Measurements from ENCODE around the gene EPSTI1. TPM values are rescaled to one million over a fixed set of nuclear protein-coding genes. Genes with fewer than 3 reads are reported as not detected.
"Not testable (repeated sequence)": the region's sequence is repeated elsewhere in the genome, so short reads cannot be mapped to it uniquely, and the experiment has no call there.

EPSTI1 gene
- total RNA-seq, 6 experiments from 2014 or later: 2.5 to 9.9 (median 5.2) TPM

DNA sequence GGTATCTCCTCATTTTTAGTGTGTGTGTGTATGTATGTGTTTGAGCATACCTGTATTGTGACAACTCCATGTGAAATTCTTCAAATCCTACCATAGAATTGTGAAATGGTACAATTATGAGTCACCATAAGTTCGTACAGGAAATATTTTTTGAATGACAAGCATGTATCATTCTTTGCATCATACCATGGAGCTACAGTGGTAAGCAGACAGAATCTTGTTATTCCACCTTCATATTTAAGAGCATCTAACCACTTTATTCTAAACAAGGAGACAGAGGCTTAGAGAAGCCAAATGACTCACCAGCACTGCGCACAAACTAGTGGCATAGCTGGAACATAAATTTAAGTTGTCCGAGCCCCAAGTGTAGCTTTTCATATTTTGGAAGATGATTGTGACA lies 4.5 kb upstream of the EPSTI1 start:
- Histone ChIP-seq H3K4me1 (no peaks in the 10 kb centered on the region), H3K27me3 (no peaks in the 10 kb centered on the region), H3K27ac (no peak overlapping the region), H3K9me3 (no peaks in the 10 kb centered on the region), H3K4me3 (no peak overlapping the region), H3K36me3 (no peaks in the 10 kb centered on the region)
- TF ChIP-seq, protein P1, sequence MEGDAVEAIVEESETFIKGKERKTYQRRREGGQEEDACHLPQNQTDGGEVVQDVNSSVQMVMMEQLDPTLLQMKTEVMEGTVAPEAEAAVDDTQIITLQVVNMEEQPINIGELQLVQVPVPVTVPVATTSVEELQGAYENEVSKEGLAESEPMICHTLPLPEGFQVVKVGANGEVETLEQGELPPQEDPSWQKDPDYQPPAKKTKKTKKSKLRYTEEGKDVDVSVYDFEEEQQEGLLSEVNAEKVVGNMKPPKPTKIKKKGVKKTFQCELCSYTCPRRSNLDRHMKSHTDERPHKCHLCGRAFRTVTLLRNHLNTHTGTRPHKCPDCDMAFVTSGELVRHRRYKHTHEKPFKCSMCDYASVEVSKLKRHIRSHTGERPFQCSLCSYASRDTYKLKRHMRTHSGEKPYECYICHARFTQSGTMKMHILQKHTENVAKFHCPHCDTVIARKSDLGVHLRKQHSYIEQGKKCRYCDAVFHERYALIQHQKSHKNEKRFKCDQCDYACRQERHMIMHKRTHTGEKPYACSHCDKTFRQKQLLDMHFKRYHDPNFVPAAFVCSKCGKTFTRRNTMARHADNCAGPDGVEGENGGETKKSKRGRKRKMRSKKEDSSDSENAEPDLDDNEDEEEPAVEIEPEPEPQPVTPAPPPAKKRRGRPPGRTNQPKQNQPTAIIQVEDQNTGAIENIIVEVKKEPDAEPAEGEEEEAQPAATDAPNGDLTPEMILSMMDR (IDR thresholded peaks at IDR 0.05): no peak
- no peak for TF ChIP-seq POLR2A (IDR thresholded peaks at IDR 0.05)
- intact Hi-C loops (cut with DNase I): no loop called here
- ATAC-seq (no peak), DNase-seq (no peak)
- 67% methylated on average over 3 of the region's 3 CpGs for WGBS (ENCODE audit: insufficient coverage, low coverage, low lambda C conversion rate, missing lambda C conversion rate)

DNA sequence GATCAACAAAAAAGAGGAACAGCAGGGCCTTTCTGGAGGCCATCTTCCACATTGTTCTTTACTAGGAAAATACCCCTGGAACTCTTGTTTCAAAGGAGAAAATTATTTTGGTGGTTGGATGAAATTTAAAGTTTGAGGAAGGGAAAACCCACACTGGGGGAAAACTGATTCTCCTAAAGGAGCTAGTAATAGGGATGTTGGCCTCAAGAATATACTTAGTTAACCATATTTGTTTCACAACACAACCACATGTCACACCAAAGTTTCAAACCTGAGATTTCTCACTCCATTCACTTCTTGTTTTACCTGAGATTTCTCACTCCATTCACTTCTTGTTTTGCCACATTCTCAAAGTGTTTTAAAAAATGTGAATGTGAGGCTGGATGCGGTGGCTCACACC lies 2.8 kb upstream of the EPSTI1 start:
- 100% methylated on average over 1 of the region's 1 CpG for WGBS (ENCODE audit: insufficient coverage, low coverage, low lambda C conversion rate, missing lambda C conversion rate)
- H3K27ac ChIP-seq: no peak overlapping the region
- intact Hi-C loops (cut with DNase I): no loop called here
- peaks cover 0 to 4% (median 0%) of the 10 kb centered on the region in 4 donors for H3K4me1 ChIP-seq
- ATAC-seq (no peak), DNase-seq (no peak)
- TF ChIP-seq, protein P1 (IDR thresholded peaks at IDR 0.05): no peak
- no peak for TF ChIP-seq POLR2A (IDR thresholded peaks at IDR 0.05)
- H3K27me3 ChIP-seq: no peaks in the 10 kb centered on the region
- H3K4me3 ChIP-seq: no peak overlapping the region
- no peaks in the 10 kb centered on the region for H3K36me3 ChIP-seq
- no peaks in the 10 kb centered on the region for H3K9me3 ChIP-seq

DNA sequence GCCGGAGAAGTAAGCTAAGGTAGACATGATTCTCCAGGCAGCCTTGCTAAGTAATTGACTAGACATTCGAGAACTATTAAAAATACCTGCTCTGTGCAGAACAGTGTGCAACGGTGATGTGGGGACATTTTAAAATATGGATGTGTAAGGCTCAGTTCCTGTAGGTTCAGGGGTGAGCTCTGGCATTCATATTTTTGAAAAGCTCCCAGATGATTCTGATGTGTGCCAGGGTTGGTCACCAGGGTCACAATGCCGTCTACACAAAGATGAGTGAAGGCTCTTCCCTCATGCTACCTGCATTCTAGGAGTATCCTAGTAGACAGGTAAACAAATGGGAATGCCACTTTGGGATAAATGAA lies 702 bp upstream of the EPSTI1 start:
- peaks cover 0 to 4% (median 0%) of the 10 kb centered on the region in 4 donors for H3K4me1 ChIP-seq
- no peak for TF ChIP-seq POLR2A (IDR thresholded peaks at IDR 0.05)
- TF ChIP-seq, protein P1 (IDR thresholded peaks at IDR 0.05): no peak
- no peaks in the 10 kb centered on the region for H3K9me3 ChIP-seq
- no peaks in the 10 kb centered on the region for H3K27me3 ChIP-seq
- intact Hi-C loops (cut with DNase I): no loop called here
- no peak for DNase-seq
- WGBS (ENCODE audit: insufficient coverage, low coverage, low lambda C conversion rate, missing lambda C conversion rate): 31% methylated on average over 4 of the region's 4 CpGs
- peak in 2 of 4 donors; percentile 4 to 17 for ATAC-seq
- no peaks in the 10 kb centered on the region for H3K36me3 ChIP-seq
- H3K27ac ChIP-seq: peak overlapping the region; percentile 77 to 91 (median 87)
- peak overlapping the region; percentile 60 to 76 (median 70) for H3K4me3 ChIP-seq

DNA sequence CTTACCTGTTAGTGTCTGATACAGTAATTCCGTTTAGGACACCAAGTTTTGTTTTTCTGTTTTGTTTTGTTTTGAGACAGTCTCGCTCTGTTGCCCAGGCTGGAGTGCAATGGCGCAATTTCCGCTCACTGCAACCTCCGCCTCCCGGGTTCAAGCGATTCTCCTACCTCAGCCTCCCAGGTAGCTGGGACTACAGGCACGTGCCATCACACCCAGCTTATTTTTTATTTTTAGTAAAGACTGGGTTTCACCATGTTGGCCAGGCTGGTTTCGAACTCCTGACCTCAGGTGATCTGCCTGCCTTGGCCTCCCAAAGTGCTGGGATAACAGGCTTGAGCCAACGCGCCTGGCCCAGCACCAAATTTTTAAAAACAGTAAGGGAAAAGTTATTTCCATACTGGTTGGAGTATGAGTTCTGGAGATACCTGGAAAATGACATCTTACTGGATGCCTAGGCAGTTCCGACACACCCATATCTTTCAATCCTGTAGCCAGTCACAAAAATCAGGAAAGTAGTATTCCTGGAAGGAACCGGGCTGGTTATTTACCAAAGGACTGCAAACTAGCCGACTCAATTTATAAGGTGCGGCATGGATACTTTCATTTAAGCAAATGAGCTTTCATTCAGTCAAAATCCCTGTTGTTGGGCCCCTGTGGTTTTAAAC lies 676 bp downstream of the EPSTI1 start:
- H3K27me3 ChIP-seq; H3K9me3 ChIP-seq; intact Hi-C loops (cut with DNase I); DNase-seq; H3K4me1 ChIP-seq; H3K36me3 ChIP-seq: not testable (repeated sequence)
- Histone ChIP-seq H3K27ac (peak overlapping the region; percentile 77 to 91 (median 87)), H3K4me3 (peak overlapping the region; percentile 60 to 76 (median 70))
- WGBS (ENCODE audit: insufficient coverage, low coverage, low lambda C conversion rate, missing lambda C conversion rate): 46% methylated on average over 15 of the region's 15 CpGs
- peak in 1 of 4 donors; percentile 36 for ATAC-seq

DNA sequence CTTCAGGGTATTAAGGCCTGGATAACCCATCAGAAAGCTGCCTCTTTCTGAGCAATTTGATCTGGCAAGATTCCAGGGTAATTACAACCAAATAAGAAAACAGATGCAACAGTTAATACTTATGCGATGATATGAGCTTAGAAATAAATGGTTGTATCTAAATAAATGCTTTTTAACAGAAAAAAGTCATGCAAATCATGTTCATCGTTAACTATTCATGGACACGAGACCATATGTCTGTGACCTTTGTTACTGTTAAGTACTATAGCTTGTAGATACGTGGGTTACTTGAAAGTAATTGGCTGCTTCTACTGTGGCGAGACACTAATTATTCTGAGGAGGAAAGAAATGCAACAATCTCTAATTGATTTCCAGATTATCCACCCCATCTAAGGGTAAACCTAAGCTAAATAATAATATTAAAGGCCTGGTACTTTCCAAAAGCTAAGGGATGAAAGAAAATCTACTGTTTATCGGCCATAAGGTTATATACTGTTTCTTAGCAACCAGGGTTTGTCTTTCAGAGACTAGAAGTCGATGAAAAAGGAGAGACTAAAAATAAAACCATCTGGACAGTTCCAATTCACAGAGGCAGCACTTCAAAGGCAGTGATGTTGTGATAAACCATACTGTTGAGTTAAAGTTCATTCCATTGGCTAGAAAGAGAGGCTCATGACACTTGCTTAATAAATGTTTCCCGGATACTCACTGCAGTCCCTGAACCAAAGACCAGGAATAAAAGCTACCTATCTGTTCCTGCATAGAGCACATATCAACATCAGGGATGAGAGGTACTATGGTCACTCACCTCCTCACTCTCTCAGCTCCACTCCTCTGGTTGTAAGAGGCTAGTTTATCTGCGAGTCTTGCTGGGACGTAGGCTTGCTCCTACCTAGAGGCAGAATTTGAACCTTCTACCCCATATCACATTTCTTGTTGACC lies 1.5 kb downstream of the EPSTI1 start:
- Histone ChIP-seq H3K27me3 (no peaks in the 10 kb centered on the region), H3K9me3 (no peaks in the 10 kb centered on the region), H3K4me3 (peak overlapping the region in 2 of 3 donors; percentile 70 to 76), H3K36me3 (no peaks in the 10 kb centered on the region), H3K4me1 (peaks cover 0 to 5% (median 2%) of the 10 kb centered on the region in 4 donors), H3K27ac (no peak overlapping the region)
- WGBS (ENCODE audit: insufficient coverage, low coverage, low lambda C conversion rate, missing lambda C conversion rate): 51% methylated on average over 10 of the region's 10 CpGs
- TF ChIP-seq POLR2A (IDR thresholded peaks at IDR 0.05): no peak
- TF ChIP-seq, protein P1 (IDR thresholded peaks at IDR 0.05): no peak
- intact Hi-C loops (cut with DNase I): no loop called here
- DNase-seq (no peak), ATAC-seq (no peak)

All from right lobe of liver (tissue), 6 donors.